ENCODE data around the gene GSTO1.

The GSTO1 gene

GRCh38 chr10:104250371-104250770, 4.3 kb upstream of the GSTO1 start:
- Histone ChIP-seq H3K4me3 (ENCODE audit: low read length) (no peak overlapping the region), H3K27ac (ENCODE audit: low read length) (no peak overlapping the region), H3K27me3 (ENCODE audit: low read depth, low read length) (peaks cover 3% of the 10 kb centered on the region; the same call in 1 of the 2 replicates), H3K4me1 (ENCODE audit: low read length) (no peaks in the 10 kb centered on the region), H3K4me2 (ENCODE audit: low read length) (no peak overlapping the region), H3K79me2 (ENCODE audit: low read length) (peaks cover 8% of the 10 kb centered on the region), H4K20me1 (ENCODE audit: insufficient read depth, low read length) (no peaks in the 10 kb centered on the region), H2AFZ (ENCODE audit: low read depth, low read length) (no peak overlapping the region), H3K36me3 (replicated peaks; ENCODE audit: low read depth, low read length) (no peaks in the 10 kb centered on the region), H3K9ac (ENCODE audit: low read length) (no peak overlapping the region), H3K9me3 (ENCODE audit: insufficient read depth, low read length) (no peaks in the 10 kb centered on the region)
- TF ChIP-seq CTCF (IDR thresholded peaks at IDR 0.05; ENCODE audit: low read depth, low read length) (no peak), EZH2phosphoT487 (IDR thresholded peaks at IDR 0.05; ENCODE audit: low read depth) (no peak)

- H3K79me2 ChIP-seq (ENCODE audit: low read length) = peaks cover 19% of the 10 kb centered on the region
- no peak overlapping the region for H3K4me3 ChIP-seq (ENCODE audit: low read length)
- no peak overlapping the region for H3K9ac ChIP-seq (ENCODE audit: low read length)
- no peaks in the 10 kb centered on the region for H3K36me3 ChIP-seq (replicated peaks; ENCODE audit: low read depth, low read length)
- H3K27me3 ChIP-seq (ENCODE audit: low read depth, low read length) = peaks cover 3% of the 10 kb centered on the region; the same call in 1 of the 2 replicates
- peaks cover 9% of the 10 kb centered on the region for H3K4me1 ChIP-seq (ENCODE audit: low read length)
- no peak overlapping the region for H3K27ac ChIP-seq (ENCODE audit: low read length)
- H3K9me3 ChIP-seq (ENCODE audit: insufficient read depth, low read length) = no peaks in the 10 kb centered on the region
- no peak for TF ChIP-seq EZH2phosphoT487 (IDR thresholded peaks at IDR 0.05; ENCODE audit: low read depth)
- no peak for TF ChIP-seq CTCF (IDR thresholded peaks at IDR 0.05; ENCODE audit: low read depth, low read length)
- no peak overlapping the region for H2AFZ ChIP-seq (ENCODE audit: low read depth, low read length)
- H4K20me1 ChIP-seq (ENCODE audit: insufficient read depth, low read length) = no peaks in the 10 kb centered on the region
- H3K4me2 ChIP-seq (ENCODE audit: low read length) = no peak overlapping the region
Measured at GRCh38 chr10:104251443-104251842, 3.2 kb upstream of the GSTO1 start.

- TF ChIP-seq CTCF (IDR thresholded peaks at IDR 0.05; ENCODE audit: low read depth, low read length) (no peak), EZH2phosphoT487 (IDR thresholded peaks at IDR 0.05; ENCODE audit: low read depth) (no peak)
- Histone ChIP-seq H3K4me2 (ENCODE audit: low read length) (no peak overlapping the region), H2AFZ (ENCODE audit: low read depth, low read length) (no peak overlapping the region)
Measured at GRCh38 chr10:104252368-104252767, 2.3 kb upstream of the GSTO1 start.

GRCh38 chr10:104253106-104253505, 1.6 kb upstream of the GSTO1 start:
- no peak overlapping the region for H2AFZ ChIP-seq (ENCODE audit: low read depth, low read length)
- peaks cover 11% of the 10 kb centered on the region for H3K4me1 ChIP-seq (ENCODE audit: low read length)

More at GRCh38 chr10:104252368-104252767, 2.3 kb upstream of the GSTO1 start:
- Histone ChIP-seq H3K9ac (ENCODE audit: low read length) (no peak overlapping the region), H3K27me3 (ENCODE audit: low read depth, low read length) (peaks cover 3% of the 10 kb centered on the region; the same call in 1 of the 2 replicates), H3K9me3 (ENCODE audit: insufficient read depth, low read length) (no peaks in the 10 kb centered on the region), H3K4me1 (ENCODE audit: low read length) (peaks cover 11% of the 10 kb centered on the region), H3K36me3 (replicated peaks; ENCODE audit: low read depth, low read length) (peaks cover 3% of the 10 kb centered on the region), H3K79me2 (ENCODE audit: low read length) (peaks cover 25% of the 10 kb centered on the region), H3K4me3 (ENCODE audit: low read length) (no peak overlapping the region), H3K27ac (ENCODE audit: low read length) (no peak overlapping the region), H4K20me1 (ENCODE audit: insufficient read depth, low read length) (no peaks in the 10 kb centered on the region)

More at GRCh38 chr10:104253106-104253505, 1.6 kb upstream of the GSTO1 start:
- Histone ChIP-seq H3K4me3 (ENCODE audit: low read length) (no peak overlapping the region), H4K20me1 (ENCODE audit: insufficient read depth, low read length) (no peaks in the 10 kb centered on the region), H3K27ac (ENCODE audit: low read length) (no peak overlapping the region), H3K4me2 (ENCODE audit: low read length) (no peak overlapping the region), H3K9me3 (ENCODE audit: insufficient read depth, low read length) (no peaks in the 10 kb centered on the region), H3K27me3 (ENCODE audit: low read depth, low read length) (peaks cover 3% of the 10 kb centered on the region; the same call in 1 of the 2 replicates), H3K36me3 (replicated peaks; ENCODE audit: low read depth, low read length) (peaks cover 3% of the 10 kb centered on the region), H3K9ac (ENCODE audit: low read length) (no peak overlapping the region), H3K79me2 (ENCODE audit: low read length) (peaks cover 27% of the 10 kb centered on the region)
- TF ChIP-seq EZH2phosphoT487 (IDR thresholded peaks at IDR 0.05; ENCODE audit: low read depth) (no peak), CTCF (IDR thresholded peaks at IDR 0.05; ENCODE audit: low read depth, low read length) (no peak)

Data from OCI-LY3 (cell line).